Lower leg skin (tissue), 4 donors: Measurements from ENCODE around the gene PCK1. TPM values are rescaled to one million over a fixed set of nuclear protein-coding genes. Genes with fewer than 3 reads are reported as not detected.

Source experiments
- DNase-seq, 2 donors: peaks; one replicate each; pipeline ENCODE4 v3.0.0-alpha.2; 2019; ENCODE audit warnings: low spot score in 2 of 2
- H3K4me3 ChIP-seq: fragments of 200-600 bp; sonication (generic); 2 replicates; pipeline ENCODE4 v1.5.1; 2017; ENCODE audit warnings: mild to moderate bottlenecking, low read depth; ENCODE audit not compliant: poor library complexity, severe bottlenecking
- POLR2A ChIP-seq, 2 donors: fragments of 450-650 bp; IDR thresholded peaks; one replicate each; pipeline ENCODE4 v1.6.1; 2016 to 2017; ENCODE audit warnings: antibody characterized with exemption in 2 of 2, mild to moderate bottlenecking in 1 of 2, moderate library complexity in 1 of 2
- WGBS, 2 donors: methylation state at CpG; one replicate each; pipeline ENCODE4 v1.1.5; 2018; 5-methylcytosine and 5-hydroxymethylcytosine counted together
- intact Hi-C: fragments of 100-400 bp; cut with DNase I; formaldehyde crosslinking; loops from one replicate; pipeline ENCODE4 v1.15.0; 2023; ENCODE audit warnings: low total_unique reads
- total RNA-seq, 4 donors: library from RNA; depleted of rRNA; stranded (reverse); fragments of >200 nt; gene quantifications; one replicate each; pipeline ENCODE4 v1.1.0, GENCODE V29; 2016
- TF ChIP-seq, protein P1 (sequence below), 3 donors: fragments of 450-650 bp; IDR thresholded peaks; one replicate each; pipeline ENCODE4 v1.5.1; 2016; ENCODE audit warnings: antibody characterized with exemption in 3 of 3, mild to moderate bottlenecking in 3 of 3, moderate library complexity in 2 of 3

PCK1 gene
- total RNA-seq, 4 donors from 2014 or later, result 0.12 to 11.6 (median 2.1) TPM

DNA sequence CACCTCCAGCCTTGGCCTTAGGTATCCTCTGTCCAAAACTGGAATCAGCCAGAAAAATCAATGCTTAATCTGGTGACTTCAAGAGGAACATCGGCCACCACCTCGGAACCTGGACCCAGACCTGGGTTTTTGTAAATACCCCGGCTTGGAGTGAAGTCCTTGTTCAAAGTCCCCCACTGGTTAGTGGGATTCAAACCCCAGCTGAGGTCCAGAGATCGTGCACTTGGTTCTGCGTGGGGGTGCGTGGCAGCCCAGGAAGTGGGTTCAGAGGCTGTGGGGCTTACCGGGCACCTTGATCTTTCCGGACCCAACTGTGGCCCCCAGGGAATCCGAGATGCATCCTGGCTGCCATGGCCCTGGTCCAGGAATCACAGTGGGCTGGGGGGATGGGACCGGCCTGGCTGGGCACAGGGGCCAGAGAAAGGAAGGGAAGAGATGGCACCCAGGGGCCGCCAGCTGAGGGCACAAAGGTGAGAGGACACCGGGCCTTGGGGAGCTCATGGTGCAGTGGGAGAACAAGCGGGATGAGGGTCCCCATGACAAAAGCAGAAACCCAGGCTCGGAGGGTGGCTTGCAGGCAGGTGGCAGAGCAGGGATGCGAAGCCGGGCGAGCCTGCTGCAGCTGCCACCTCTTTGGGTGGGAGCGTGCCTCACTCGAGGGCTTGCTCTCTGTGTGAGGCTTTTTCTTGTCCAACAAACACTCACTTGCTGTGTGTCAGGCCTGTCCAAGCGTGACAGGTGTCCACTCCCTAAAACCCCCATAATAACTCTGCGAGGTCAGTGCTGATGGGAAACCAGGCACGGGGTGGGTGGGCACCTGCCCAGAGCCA is 31.6 kb downstream of the PCK1 start:
- TF ChIP-seq, protein P1, sequence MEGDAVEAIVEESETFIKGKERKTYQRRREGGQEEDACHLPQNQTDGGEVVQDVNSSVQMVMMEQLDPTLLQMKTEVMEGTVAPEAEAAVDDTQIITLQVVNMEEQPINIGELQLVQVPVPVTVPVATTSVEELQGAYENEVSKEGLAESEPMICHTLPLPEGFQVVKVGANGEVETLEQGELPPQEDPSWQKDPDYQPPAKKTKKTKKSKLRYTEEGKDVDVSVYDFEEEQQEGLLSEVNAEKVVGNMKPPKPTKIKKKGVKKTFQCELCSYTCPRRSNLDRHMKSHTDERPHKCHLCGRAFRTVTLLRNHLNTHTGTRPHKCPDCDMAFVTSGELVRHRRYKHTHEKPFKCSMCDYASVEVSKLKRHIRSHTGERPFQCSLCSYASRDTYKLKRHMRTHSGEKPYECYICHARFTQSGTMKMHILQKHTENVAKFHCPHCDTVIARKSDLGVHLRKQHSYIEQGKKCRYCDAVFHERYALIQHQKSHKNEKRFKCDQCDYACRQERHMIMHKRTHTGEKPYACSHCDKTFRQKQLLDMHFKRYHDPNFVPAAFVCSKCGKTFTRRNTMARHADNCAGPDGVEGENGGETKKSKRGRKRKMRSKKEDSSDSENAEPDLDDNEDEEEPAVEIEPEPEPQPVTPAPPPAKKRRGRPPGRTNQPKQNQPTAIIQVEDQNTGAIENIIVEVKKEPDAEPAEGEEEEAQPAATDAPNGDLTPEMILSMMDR (IDR thresholded peaks at IDR 0.05), result no peak
- TF ChIP-seq POLR2A (IDR thresholded peaks at IDR 0.05), result no peak
- H3K4me3 ChIP-seq, result no peak overlapping the region
- intact Hi-C loops, result no loop called here
- 88 to 90% methylated on average over 22 of the region's 22 CpGs for WGBS, 2 donors
- no peak for DNase-seq

DNA sequence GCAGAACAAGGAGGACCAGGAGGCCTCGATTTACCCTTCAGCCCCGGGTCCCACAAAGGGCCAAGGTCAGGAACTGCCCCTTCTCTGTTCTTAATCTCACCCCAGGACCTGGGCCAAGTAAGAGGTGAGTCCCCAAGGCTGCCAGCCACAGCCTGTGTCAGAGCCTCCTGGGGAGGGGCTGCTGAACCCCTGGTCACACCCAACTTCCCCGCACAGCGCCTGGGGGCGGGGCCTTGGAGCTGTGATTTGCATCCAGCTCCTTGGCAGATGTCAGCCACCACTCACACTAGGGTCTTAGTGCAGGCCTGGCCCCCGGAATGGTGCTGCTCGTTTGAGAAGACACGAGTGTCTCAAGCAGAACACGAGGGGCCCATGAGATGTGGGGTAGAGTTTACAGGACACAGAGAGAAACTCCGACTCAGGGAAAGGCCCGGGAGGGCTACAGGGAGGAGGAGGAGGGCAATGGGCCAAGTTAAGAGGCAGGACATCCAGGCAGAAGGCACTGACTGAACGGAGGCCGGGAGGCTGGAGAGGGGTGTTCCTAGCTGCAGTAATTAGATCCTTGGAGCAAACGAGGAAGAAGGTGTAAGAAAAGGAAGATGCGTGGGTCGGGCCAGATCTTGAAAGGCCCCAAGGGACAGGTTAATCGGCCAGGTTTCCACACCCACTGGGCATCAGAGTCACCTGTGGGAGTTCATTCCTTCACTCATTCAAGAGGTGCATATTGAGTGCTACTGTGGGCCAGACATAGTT is 32.4 kb downstream of the PCK1 start:
- intact Hi-C loops, result no loop called here
- 46 to 49% methylated on average over 17 of the region's 17 CpGs for WGBS, 2 donors
- no peak overlapping the region for H3K4me3 ChIP-seq
- TF ChIP-seq, protein P1 (IDR thresholded peaks at IDR 0.05), result no peak
- TF ChIP-seq POLR2A (IDR thresholded peaks at IDR 0.05), result no peak
- no peak for DNase-seq

DNA sequence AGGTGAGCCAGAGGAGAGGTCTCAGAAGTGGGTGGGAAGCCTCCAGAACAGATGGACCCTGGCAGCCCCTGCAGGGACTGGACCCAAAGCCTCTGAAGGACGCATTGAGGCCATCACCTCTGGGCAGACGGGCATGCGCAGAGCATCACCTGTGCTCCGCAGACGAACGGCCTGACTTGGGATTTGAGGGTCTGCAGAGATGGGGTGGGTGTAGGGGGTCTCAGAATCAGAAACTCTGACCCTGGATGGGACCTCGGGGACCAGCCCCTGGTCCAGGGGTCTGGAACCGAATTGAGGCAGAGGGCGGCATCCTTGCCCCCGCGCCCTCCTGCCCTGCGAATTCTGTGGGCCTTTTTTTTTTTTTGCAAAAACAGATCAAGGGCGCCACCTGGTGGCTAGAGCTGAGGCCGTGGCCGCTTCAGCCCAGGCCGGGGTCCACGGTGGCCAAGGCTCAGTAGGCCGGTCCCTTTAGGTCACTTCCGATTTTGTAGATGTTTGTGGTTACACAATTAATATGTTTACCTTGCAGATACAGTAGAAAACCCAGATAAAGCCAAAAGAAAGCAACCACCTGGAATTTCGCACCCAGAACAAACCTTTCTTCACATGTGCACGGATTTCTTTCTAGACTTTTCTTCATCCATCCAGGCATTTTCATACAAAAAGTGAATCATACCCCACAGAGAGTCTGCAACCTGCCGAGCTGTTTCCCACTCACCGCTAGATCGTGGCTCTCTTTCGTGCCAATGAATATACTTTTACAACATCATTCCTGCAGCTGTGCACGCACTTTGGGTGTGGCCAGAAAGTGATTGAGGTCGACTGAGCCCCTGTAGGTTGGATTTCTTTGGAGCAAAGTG is 33.4 kb downstream of the PCK1 start:
- H3K4me3 ChIP-seq, result no peak overlapping the region
- TF ChIP-seq POLR2A (IDR thresholded peaks at IDR 0.05), result no peak
- TF ChIP-seq, protein P1 (IDR thresholded peaks at IDR 0.05), result peak in 1 of 3 donors; percentile 23
- intact Hi-C loops, result loop anchor here (2.0 kb wide), 1 partner anchor 78 kb away; no protein-coding TSS in a partner anchor
- DNase-seq, result no peak
- WGBS, 2 donors, result 32 to 33% methylated on average over 27 of the region's 27 CpGs

DNA sequence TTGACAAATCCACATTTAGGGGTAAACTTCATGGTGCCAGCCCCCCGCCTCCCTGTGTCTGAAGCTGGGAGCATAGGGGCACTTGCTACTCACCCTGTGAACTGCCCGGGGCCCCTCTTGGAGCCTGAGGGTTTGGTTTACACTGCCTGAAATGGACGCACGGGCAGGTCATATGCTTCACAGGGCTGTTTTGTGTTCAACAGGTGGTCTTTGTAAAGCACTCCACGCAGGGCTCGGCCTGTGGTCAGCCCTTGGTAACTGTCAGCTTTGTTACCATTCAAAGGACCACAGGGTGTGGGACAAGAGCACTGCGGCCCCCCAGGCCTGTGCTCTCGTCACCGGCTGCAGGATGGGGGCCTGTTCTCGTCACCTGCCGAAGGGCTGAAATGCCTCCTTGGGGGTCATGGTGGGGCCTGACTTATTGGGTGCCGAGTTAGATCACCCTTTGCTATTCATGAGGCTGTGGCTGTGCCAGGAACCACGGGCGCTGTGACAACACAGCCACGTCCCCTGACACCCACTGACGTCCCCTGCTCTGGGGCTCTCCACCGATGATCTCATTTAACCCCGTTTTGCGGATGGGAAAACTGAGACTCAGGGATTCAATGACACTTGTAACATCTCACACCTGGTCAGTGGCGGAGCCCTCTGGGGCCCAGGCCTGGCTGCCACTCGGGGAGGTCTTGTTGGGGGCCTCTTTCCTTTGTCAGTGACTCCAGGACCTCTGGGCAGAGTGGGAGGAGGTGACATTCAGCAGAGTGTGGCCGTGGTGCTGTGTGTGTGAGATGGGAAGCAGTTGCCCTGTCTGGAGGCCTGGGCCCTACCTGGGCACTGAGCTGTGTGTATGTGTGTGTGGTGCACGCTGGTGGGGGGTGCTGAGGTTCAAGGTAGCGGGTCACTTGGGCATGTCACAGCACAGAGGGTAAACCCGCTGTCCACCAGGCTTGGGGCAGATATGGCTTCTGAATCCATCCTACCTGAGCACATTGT is 34.4 kb downstream of the PCK1 start:
- no peak for DNase-seq
- WGBS, 2 donors, result 79 to 86% methylated on average over 23 to 25 of the region's 25 CpGs
- intact Hi-C loops, result loop anchor here (2.0 kb wide), 2 partner anchors 79 to 615 kb away; no protein-coding TSS in a partner anchor
- H3K4me3 ChIP-seq, result no peak overlapping the region
- TF ChIP-seq POLR2A (IDR thresholded peaks at IDR 0.05), result no peak
- TF ChIP-seq, protein P1 (IDR thresholded peaks at IDR 0.05), result no peak
